T-helper 2 cell treated with Interferon-gamma antibody and Interleukin-4, amounts not matched to agents 5 μg/mL and 100 μg/mL, for 36 hours (primary cell): ENCODE measurements around the gene CRYAA.

Experiments used
- DNase-seq: peaks from one replicate; pipeline ENCODE4 v3.0.0; 2021; ENCODE audit warnings: low spot score
- H3K27ac Mint-ChIP-seq: one replicate; pipeline ENCODE4 v1.8.0; 2021; ENCODE audit warnings: mild to moderate bottlenecking, mixed read lengths
- H3K27me3 Mint-ChIP-seq: one replicate; pipeline ENCODE4 v1.8.0; 2021; ENCODE audit warnings: low read depth, mixed read lengths
- H3K36me3 Mint-ChIP-seq: one replicate; pipeline ENCODE4 v1.8.0; 2021; ENCODE audit warnings: low read depth, mixed read lengths
- H3K4me1 Mint-ChIP-seq: one replicate; pipeline ENCODE4 v1.8.0; 2021; ENCODE audit warnings: low read depth, mixed read lengths
- H3K4me3 Mint-ChIP-seq: one replicate; pipeline ENCODE4 v1.8.0; 2022; ENCODE audit warnings: mild to moderate bottlenecking, moderate library complexity, mixed read lengths
- H3K9me3 Mint-ChIP-seq: one replicate; pipeline ENCODE4 v1.8.0; 2021; ENCODE audit warnings: mixed read lengths

The CRYAA gene

GRCh38 chr21:43203591-43203990, 34.8 kb downstream of the CRYAA start:
- Mint-ChIP-seq H3K9me3 (peaks cover 28% of the 10 kb centered on the region), H3K4me1 (no peaks in the 10 kb centered on the region), H3K27me3 (peaks cover 6% of the 10 kb centered on the region), H3K4me3 (no peak overlapping the region), H3K36me3 (peaks cover 2% of the 10 kb centered on the region), H3K27ac (no peak overlapping the region)
- no peak for DNase-seq

- H3K9me3 Mint-ChIP-seq, result peaks cover 22% of the 10 kb centered on the region
These were observed 35.8 kb downstream of the CRYAA start for GRCh38 chr21:43204638-43205037.

GRCh38 chr21:43206231-43207042, 37.6 kb downstream of the CRYAA start:
- Mint-ChIP-seq H3K27me3 (no peaks in the 10 kb centered on the region), H3K27ac (no peak overlapping the region)
- DNase-seq, result no peak

More at GRCh38 chr21:43204638-43205037, 35.8 kb downstream of the CRYAA start:
- Mint-ChIP-seq H3K27me3 (peaks cover 3% of the 10 kb centered on the region), H3K27ac (no peak overlapping the region), H3K4me1 (no peaks in the 10 kb centered on the region), H3K4me3 (no peak overlapping the region), H3K36me3 (peaks cover 2% of the 10 kb centered on the region)
- no peak for DNase-seq

GRCh38 chr21:43207043-43207315, 38.2 kb downstream of the CRYAA start:
- DNase-seq, result no peak
- Mint-ChIP-seq H3K27me3 (no peaks in the 10 kb centered on the region), H3K4me1 (no peaks in the 10 kb centered on the region), H3K4me3 (no peak overlapping the region), H3K27ac (no peak overlapping the region), H3K9me3 (peaks cover 1% of the 10 kb centered on the region), H3K36me3 (no peaks in the 10 kb centered on the region)

More at GRCh38 chr21:43206231-43207042, 37.6 kb downstream of the CRYAA start:
- H3K36me3 Mint-ChIP-seq, result peaks cover 2% of the 10 kb centered on the region
- H3K9me3 Mint-ChIP-seq, result peaks cover 7% of the 10 kb centered on the region
- no peaks in the 10 kb centered on the region for H3K4me1 Mint-ChIP-seq
- no peak overlapping the region for H3K4me3 Mint-ChIP-seq

- Mint-ChIP-seq H3K4me1 (no peaks in the 10 kb centered on the region), H3K27me3 (no peaks in the 10 kb centered on the region), H3K4me3 (no peak overlapping the region), H3K36me3 (no peaks in the 10 kb centered on the region), H3K9me3 (no peaks in the 10 kb centered on the region), H3K27ac (no peak overlapping the region)
- DNase-seq, result no peak
These were observed 39.1 kb downstream of the CRYAA start for GRCh38 chr21:43207868-43208267.

- no peaks in the 10 kb centered on the region for H3K9me3 Mint-ChIP-seq
- no peak for DNase-seq
- H3K4me1 Mint-ChIP-seq, result no peaks in the 10 kb centered on the region
- no peak overlapping the region for H3K4me3 Mint-ChIP-seq
- H3K27me3 Mint-ChIP-seq, result no peaks in the 10 kb centered on the region
- H3K36me3 Mint-ChIP-seq, result no peaks in the 10 kb centered on the region
- no peak overlapping the region for H3K27ac Mint-ChIP-seq
These were observed 39.9 kb downstream of the CRYAA start for GRCh38 chr21:43208561-43209332.

- Mint-ChIP-seq H3K4me3 (no peak overlapping the region), H3K9me3 (no peaks in the 10 kb centered on the region), H3K36me3 (no peaks in the 10 kb centered on the region), H3K27ac (no peak overlapping the region), H3K4me1 (no peaks in the 10 kb centered on the region), H3K27me3 (no peaks in the 10 kb centered on the region)
- DNase-seq, result no peak
These were observed 41.0 kb downstream of the CRYAA start for GRCh38 chr21:43209575-43210453.

- H3K4me3 Mint-ChIP-seq, result no peak overlapping the region
- no peak overlapping the region for H3K27ac Mint-ChIP-seq
- no peaks in the 10 kb centered on the region for H3K27me3 Mint-ChIP-seq
- no peaks in the 10 kb centered on the region for H3K4me1 Mint-ChIP-seq
- no peaks in the 10 kb centered on the region for H3K9me3 Mint-ChIP-seq
- DNase-seq, result no peak
- no peaks in the 10 kb centered on the region for H3K36me3 Mint-ChIP-seq
These were observed 41.8 kb downstream of the CRYAA start for GRCh38 chr21:43210454-43211071.

GRCh38 chr21:43211072-43211759, 42.4 kb downstream of the CRYAA start:
- H3K4me1 Mint-ChIP-seq, result no peaks in the 10 kb centered on the region
- H3K27me3 Mint-ChIP-seq, result no peaks in the 10 kb centered on the region
- no peak overlapping the region for H3K4me3 Mint-ChIP-seq
- no peak overlapping the region for H3K27ac Mint-ChIP-seq
- no peaks in the 10 kb centered on the region for H3K36me3 Mint-ChIP-seq
- H3K9me3 Mint-ChIP-seq, result no peaks in the 10 kb centered on the region
- no peak for DNase-seq

- DNase-seq, result no peak
- H3K9me3 Mint-ChIP-seq, result no peaks in the 10 kb centered on the region
- no peaks in the 10 kb centered on the region for H3K36me3 Mint-ChIP-seq
- H3K27me3 Mint-ChIP-seq, result no peaks in the 10 kb centered on the region
- no peak overlapping the region for H3K27ac Mint-ChIP-seq
- no peak overlapping the region for H3K4me3 Mint-ChIP-seq
- no peaks in the 10 kb centered on the region for H3K4me1 Mint-ChIP-seq
These were observed 42.9 kb downstream of the CRYAA start for GRCh38 chr21:43211760-43212115.
